GM12878 (cell line): ENCODE measurements around the gene CAMK2D. TPM values are rescaled to one million over a fixed set of nuclear protein-coding genes. Genes with fewer than 3 reads are reported as not detected.

Experiments used
- BMI1 ChIP-seq: fragments of 450-650 bp; IDR thresholded peaks from 2 replicates; pipeline ENCODE4 v1.6.1; 2016; ENCODE audit warnings: mild to moderate bottlenecking, moderate library complexity, borderline replicate concordance
- EGR1 ChIP-seq, 2 experiments: IDR thresholded peaks; 1 replicate in 1 of 2; 2 replicates in 1 of 2; pipeline ENCODE4 v1.6.1; 2011 to 2012; ENCODE audit warnings: low read depth in 2 of 2, low read length in 2 of 2, borderline replicate concordance in 1 of 2, mild to moderate bottlenecking in 1 of 2, moderate library complexity in 1 of 2
- KDM1A ChIP-seq: fragments of 200-600 bp; sonication (generic); IDR thresholded peaks from 2 replicates; pipeline ENCODE4 v1.6.1; 2016; ENCODE audit warnings: borderline replicate concordance
- MLLT1 ChIP-seq: fragments of 450-650 bp; IDR thresholded peaks from 2 replicates; pipeline ENCODE4 v1.6.1; 2016; ENCODE audit warnings: mild to moderate bottlenecking
- MXI1 ChIP-seq: fragments of 150-350 bp; IDR thresholded peaks from 2 replicates; pipeline ENCODE4 v1.6.1; 2011; ENCODE audit warnings: low read depth, mild to moderate bottlenecking, inconsistent platforms, low read length, improper control_type of control experiment
- PAX5 ChIP-seq: IDR thresholded peaks from 2 replicates; pipeline ENCODE4 v1.6.1; 2011; ENCODE audit warnings: low read depth, low read length, borderline replicate concordance
- PAX8 ChIP-seq: fragments of 450-650 bp; IDR thresholded peaks from 2 replicates; pipeline ENCODE4 v1.6.1; 2017; ENCODE audit warnings: mild to moderate bottlenecking, moderate library complexity
- PKNOX1 ChIP-seq: fragments of 450-650 bp; IDR thresholded peaks from 2 replicates; pipeline ENCODE4 v1.6.1; 2016; ENCODE audit warnings: mild to moderate bottlenecking
- POLR2AphosphoS5 ChIP-seq: IDR thresholded peaks from 2 replicates; pipeline ENCODE4 v1.6.1; 2011; ENCODE audit warnings: mild to moderate bottlenecking, low read length, inconsistent platforms
- RFX5 ChIP-seq: IDR thresholded peaks from 2 replicates; pipeline ENCODE4 v1.6.1; 2011; ENCODE audit warnings: low read depth, low read length, improper control_type of control experiment
- SMARCA5 ChIP-seq: fragments of 450-650 bp; IDR thresholded peaks from 2 replicates; pipeline ENCODE4 v1.6.1; 2017; ENCODE audit warnings: mild to moderate bottlenecking
- SPI1 ChIP-seq: IDR thresholded peaks from 2 replicates; pipeline ENCODE4 v1.6.1; 2011; ENCODE audit warnings: low read depth, mild to moderate bottlenecking, low read length, moderate library complexity, borderline replicate concordance; ENCODE audit not compliant: insufficient read depth
- SUPT20H ChIP-seq: IDR thresholded peaks from 2 replicates; pipeline ENCODE4 v1.6.1; 2011; ENCODE audit warnings: low read depth, mild to moderate bottlenecking, low read length, moderate library complexity, borderline replicate concordance; ENCODE audit not compliant: control insufficient read depth
- ZNF207 ChIP-seq: fragments of 450-650 bp; IDR thresholded peaks from 2 replicates; pipeline ENCODE4 v1.6.1; 2014; ENCODE audit warnings: antibody characterized with exemption, mild to moderate bottlenecking, borderline replicate concordance
- ZNF384 ChIP-seq: IDR thresholded peaks from 2 replicates; pipeline ENCODE4 v1.6.1; 2012; ENCODE audit warnings: low read depth, mild to moderate bottlenecking, low read length, improper control_type of control experiment, borderline replicate concordance
- polyA plus RNA-seq, 11 experiments: library from polyadenylated mRNA; depleted of rRNA in 4 of 11; unstranded in 6 of 11; stranded (reverse) in 5 of 11; fragments of >200 nt; fragmentation: Nextera tagmentation in 4 of 11; fragmentation: Illumina TruSeq in 1 of 11; extraction: Ambion mirVana in 4 of 11; extraction: Trizol in 1 of 11; gene quantifications; 1 replicate in 1 of 11; 2 replicates in 10 of 11; pipeline versions ENCODE4 v1.2.1 to v1.2.3, GENCODE V29; 2011 to 2016; ENCODE audit warnings: inconsistent platforms in 2 of 11, missing spikeins in 2 of 11, low read depth in 1 of 11
- total RNA-seq, 4 experiments: library from RNA; depleted of rRNA in 3 of 4; stranded (reverse); fragments of >200 nt in 3 of 4; fragmentation: Illumina TruSeq in 1 of 4; extraction: Trizol in 1 of 4; gene quantifications; 2 replicates each; pipeline versions ENCODE4 v1.2.1 to v1.2.3, GENCODE V29; 2013 to 2021

CAMK2D gene
- total and polyA plus RNA-seq, 10 of the 15 experiments (the other 5 are each of a cell fraction or from before 2014, with no cell fraction given) = 6.9 to 88.5 (median 12.9) TPM

- peak; percentile 38; the same call in 1 of the 2 replicates for TF ChIP-seq PKNOX1
- TF ChIP-seq MXI1 = peak; percentile 49; the same call in 1 of the 2 replicates
- no peak for TF ChIP-seq SPI1
- no peak for TF ChIP-seq PAX8
- TF ChIP-seq POLR2AphosphoS5 = 0 out of 2 replicates have a peak, but pooled peaks have one; percentile 41
- peak; percentile 66; the same call in 1 of the 2 replicates for TF ChIP-seq BMI1
- no peak for TF ChIP-seq ZNF384
- TF ChIP-seq RFX5 = no peak
- TF ChIP-seq SMARCA5 = no peak
- TF ChIP-seq PAX5 = peak; percentile 94
- no peak for TF ChIP-seq KDM1A
- TF ChIP-seq MLLT1 = peak; percentile 76
- no peak for TF ChIP-seq ZNF207
- TF ChIP-seq SUPT20H = no peak
- peak in 1 of 2 experiments; percentile 52; a peak in 1 of 3 replicates for TF ChIP-seq EGR1 (IDR thresholded peaks at IDR 0.05; ENCODE audit: borderline replicate concordance in 1 of 2, low read depth in 2 of 2, low read length in 2 of 2)
Observed at GRCh38 chr4:113682730-113683537, 78.6 kb downstream of the CAMK2D start (continued).
